Upper lobe of left lung (tissue), 4 donors: Measurements from ENCODE around the gene LIPT2.

Experiments
- CTCF ChIP-seq, 6 experiments: fragments of 450-650 bp in 4 of 6; fragments of 200-600 bp in 2 of 6; sonication (generic) in 2 of 6; IDR thresholded peaks; one replicate each; pipeline ENCODE4 v1.5.1; 2016 to 2019; ENCODE audit warnings: antibody characterized with exemption in 6 of 6
- EP300 ChIP-seq, 4 donors: sonication (generic); formaldehyde crosslinking; IDR thresholded peaks; one replicate each; pipeline ENCODE4 v1.5.1; 2017; ENCODE audit warnings: antibody characterized with exemption in 4 of 4, control low read depth in 2 of 4
- POLR2A ChIP-seq, 4 donors: fragments of 450-650 bp; IDR thresholded peaks; one replicate each; pipeline ENCODE4 v1.5.1; 2016 to 2017; ENCODE audit warnings: antibody characterized with exemption in 4 of 4, mild to moderate bottlenecking in 2 of 4
- POLR2AphosphoS5 ChIP-seq, 2 donors: sonication (generic); formaldehyde crosslinking; IDR thresholded peaks; one replicate each; pipeline ENCODE4 v1.5.1; 2017; ENCODE audit warnings: antibody characterized with exemption in 2 of 2

- TF ChIP-seq CTCF (IDR thresholded peaks at IDR 0.05) (no peak), POLR2A (IDR thresholded peaks at IDR 0.05) (no peak), EP300 (IDR thresholded peaks at IDR 0.05) (no peak), POLR2AphosphoS5 (IDR thresholded peaks at IDR 0.05) (no peak)
Observed at GRCh38 chr11:74524501-74524900, 31.0 kb upstream of the LIPT2 start.
